Type B pancreatic cell (in vitro differentiated cells): ENCODE data around the gene PODXL. TPM values are rescaled to one million over a fixed set of nuclear protein-coding genes. Genes with fewer than 3 reads are reported as not detected.

Source experiments
- DNase-seq: peaks from one replicate; pipeline ENCODE4 v3.0.0; 2021; ENCODE audit warnings: mixed read lengths; ENCODE audit not compliant: unreplicated experiment; ENCODE audit errors: extremely low spot score
- H3K27ac Mint-ChIP-seq: 2 replicates; pipeline ENCODE4 v1.8.0; 2021; ENCODE audit warnings: mild to moderate bottlenecking, mixed read lengths
- H3K27me3 Mint-ChIP-seq: 2 replicates; pipeline ENCODE4 v1.8.0; 2021; ENCODE audit warnings: mixed read lengths
- H3K36me3 Mint-ChIP-seq: 2 replicates; pipeline ENCODE4 v1.8.0; 2021; ENCODE audit warnings: mixed read lengths
- H3K4me1 Mint-ChIP-seq: one replicate; pipeline ENCODE4 v1.8.0; 2021; ENCODE audit warnings: mixed read lengths; ENCODE audit not compliant: unreplicated experiment
- H3K4me3 Mint-ChIP-seq: 2 replicates; pipeline ENCODE4 v1.8.0; 2021; ENCODE audit warnings: mild to moderate bottlenecking, mixed read lengths
- H3K9me3 Mint-ChIP-seq: 2 replicates; pipeline ENCODE4 v1.8.0; 2021; ENCODE audit warnings: mixed read lengths
- long read RNA-seq: library from polyadenylated mRNA; unstranded; transcript quantifications from one replicate; pipeline ENCODE4 v2.0.0, GENCODE V29; 2020
- total RNA-seq: library from RNA; stranded (reverse); gene quantifications from 2 replicates; pipeline ENCODE4 v1.2.1, GENCODE V29; 2021; ENCODE audit warnings: low replicate concordance
- TF ChIP-seq, protein P1 (sequence below): fragments of 200-600 bp; sonication (generic); conservative IDR thresholded peaks from 2 replicates; pipeline ENCODE4 v1.5.0; 2021; ENCODE audit warnings: antibody characterized with exemption, mild to moderate bottlenecking

PODXL gene
- total RNA-seq, result 25.5 and 44.1 TPM in 2 replicates
- long read RNA-seq, partial matches to known transcripts, result 1 of 13 reads
- long read RNA-seq, other reads (novel, unspliced or antisense), result 12 of 13 reads

DNA sequence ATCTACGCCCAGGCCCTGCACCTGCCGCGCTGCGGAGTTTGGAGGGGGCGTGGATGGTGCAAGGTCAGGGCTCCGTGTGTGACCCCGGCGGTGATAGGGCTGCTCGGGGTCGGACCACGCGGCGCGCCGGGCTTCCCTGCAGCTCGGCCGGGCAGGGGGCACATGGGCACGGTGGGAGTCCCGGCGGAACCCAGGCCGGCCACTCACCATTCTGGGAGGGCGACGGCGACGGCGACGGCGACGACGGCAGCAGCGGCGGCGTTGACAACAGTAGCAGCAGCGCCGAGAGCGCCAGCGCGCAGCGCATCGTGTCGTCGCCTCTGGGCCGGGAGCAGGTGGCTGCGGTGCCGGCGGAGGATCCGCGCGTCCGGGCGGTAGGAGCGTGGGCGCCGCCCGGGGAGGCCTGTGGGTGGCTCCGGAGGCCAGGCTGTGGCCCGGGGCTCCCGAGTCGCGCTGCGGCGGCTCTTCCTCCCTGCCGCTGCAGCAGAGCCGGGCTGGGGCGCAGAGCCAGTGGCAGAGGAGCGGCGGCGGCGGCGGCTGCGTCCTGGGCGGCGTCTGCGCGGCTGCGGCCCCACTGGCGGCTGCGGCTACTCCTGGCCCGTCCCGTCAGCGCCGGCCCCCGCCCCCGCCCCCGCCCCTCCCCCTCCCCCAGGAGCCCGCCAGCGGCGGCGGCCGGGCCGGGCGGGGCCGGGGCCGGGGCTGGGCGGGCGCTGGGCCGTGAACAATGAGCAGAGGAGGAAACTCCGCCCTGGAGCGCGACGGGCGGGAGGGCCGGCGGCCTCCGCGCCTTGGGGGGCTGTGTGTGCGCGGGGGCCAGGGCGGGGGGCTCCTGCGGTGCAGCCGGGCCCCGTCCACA, at the start of gene PODXL:
Gene PODXL (minus strand): TSS at position 576 of the 856 bp plus-strand sequence. CDS start 269 bp downstream, at position 307.
- TF ChIP-seq, protein P1, sequence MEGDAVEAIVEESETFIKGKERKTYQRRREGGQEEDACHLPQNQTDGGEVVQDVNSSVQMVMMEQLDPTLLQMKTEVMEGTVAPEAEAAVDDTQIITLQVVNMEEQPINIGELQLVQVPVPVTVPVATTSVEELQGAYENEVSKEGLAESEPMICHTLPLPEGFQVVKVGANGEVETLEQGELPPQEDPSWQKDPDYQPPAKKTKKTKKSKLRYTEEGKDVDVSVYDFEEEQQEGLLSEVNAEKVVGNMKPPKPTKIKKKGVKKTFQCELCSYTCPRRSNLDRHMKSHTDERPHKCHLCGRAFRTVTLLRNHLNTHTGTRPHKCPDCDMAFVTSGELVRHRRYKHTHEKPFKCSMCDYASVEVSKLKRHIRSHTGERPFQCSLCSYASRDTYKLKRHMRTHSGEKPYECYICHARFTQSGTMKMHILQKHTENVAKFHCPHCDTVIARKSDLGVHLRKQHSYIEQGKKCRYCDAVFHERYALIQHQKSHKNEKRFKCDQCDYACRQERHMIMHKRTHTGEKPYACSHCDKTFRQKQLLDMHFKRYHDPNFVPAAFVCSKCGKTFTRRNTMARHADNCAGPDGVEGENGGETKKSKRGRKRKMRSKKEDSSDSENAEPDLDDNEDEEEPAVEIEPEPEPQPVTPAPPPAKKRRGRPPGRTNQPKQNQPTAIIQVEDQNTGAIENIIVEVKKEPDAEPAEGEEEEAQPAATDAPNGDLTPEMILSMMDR, result no peak
- Mint-ChIP-seq H3K4me3 (peak within 1 kb of the TSS; percentile 87), H3K36me3 (no peaks in the 10 kb centered on the region), H3K27ac (peak within 1 kb of the TSS; percentile 72), H3K4me1 (no peaks in the 10 kb centered on the region), H3K27me3 (peaks cover 67% of the 10 kb centered on the region), H3K9me3 (no peaks in the 10 kb centered on the region)
- peak; percentile 77 for DNase-seq

DNA sequence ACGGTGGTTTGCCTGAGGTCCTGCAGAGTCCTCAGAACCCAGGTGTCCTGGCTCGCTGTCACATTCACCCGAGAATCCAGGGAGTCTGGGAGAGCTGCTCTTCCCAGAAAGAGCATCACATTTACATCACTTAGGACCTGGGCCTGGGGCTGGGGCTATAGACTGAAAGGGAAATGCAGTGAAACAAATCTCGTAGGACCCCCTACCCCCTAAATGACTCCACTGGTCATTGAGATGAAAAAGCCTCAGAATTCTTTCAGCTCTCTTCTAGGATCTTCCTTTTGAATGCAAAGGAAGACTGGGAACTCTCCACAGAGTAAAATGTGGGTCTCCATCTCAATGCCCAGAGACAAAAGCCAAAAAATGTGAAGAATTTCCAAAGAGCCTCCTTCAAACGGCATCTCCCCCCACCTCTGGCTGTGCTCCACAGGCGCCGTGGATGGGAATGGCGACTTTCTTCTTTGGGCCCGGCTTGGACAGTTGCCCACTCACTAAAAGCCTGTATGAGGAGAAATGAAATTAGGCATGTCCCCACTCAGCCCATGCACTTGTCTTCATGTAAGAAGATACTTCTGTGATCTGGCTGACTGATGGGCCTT, 49.0 kb upstream of the PODXL start:
- TF ChIP-seq, protein P1, result no peak
- no peaks in the 10 kb centered on the region for H3K9me3 Mint-ChIP-seq
- no peak overlapping the region for H3K4me3 Mint-ChIP-seq
- peaks cover 35% of the 10 kb centered on the region for H3K4me1 Mint-ChIP-seq
- no peak for DNase-seq
- peaks cover 49% of the 10 kb centered on the region for H3K27me3 Mint-ChIP-seq
- no peaks in the 10 kb centered on the region for H3K36me3 Mint-ChIP-seq
- no peak overlapping the region for H3K27ac Mint-ChIP-seq

DNA sequence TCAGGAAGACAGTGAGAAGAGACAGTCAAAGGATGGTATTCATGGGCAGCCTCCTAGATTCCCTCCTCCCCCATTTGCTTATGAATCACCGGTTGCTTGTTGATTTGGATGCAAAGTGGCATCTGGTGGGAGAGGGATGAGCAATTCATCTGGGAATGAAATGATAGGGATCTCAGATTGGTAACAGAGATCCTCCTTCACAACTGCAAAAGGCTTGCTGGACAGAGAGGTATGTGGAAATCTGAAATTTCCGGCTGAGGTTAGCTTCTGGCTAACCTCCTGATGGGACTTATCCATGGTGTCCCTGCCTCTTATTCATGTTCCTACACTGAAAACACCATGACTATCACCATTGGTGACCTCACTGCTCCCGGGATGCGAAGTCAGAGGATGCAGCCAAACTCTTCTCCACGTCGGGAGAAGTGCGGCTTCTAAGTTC, 48.4 kb upstream of the PODXL start:
- Mint-ChIP-seq H3K36me3 (no peaks in the 10 kb centered on the region), H3K9me3 (no peaks in the 10 kb centered on the region), H3K4me1 (peaks cover 38% of the 10 kb centered on the region), H3K4me3 (no peak overlapping the region), H3K27ac (no peak overlapping the region), H3K27me3 (peaks cover 49% of the 10 kb centered on the region)
- DNase-seq, result no peak
- TF ChIP-seq, protein P1, result no peak

DNA sequence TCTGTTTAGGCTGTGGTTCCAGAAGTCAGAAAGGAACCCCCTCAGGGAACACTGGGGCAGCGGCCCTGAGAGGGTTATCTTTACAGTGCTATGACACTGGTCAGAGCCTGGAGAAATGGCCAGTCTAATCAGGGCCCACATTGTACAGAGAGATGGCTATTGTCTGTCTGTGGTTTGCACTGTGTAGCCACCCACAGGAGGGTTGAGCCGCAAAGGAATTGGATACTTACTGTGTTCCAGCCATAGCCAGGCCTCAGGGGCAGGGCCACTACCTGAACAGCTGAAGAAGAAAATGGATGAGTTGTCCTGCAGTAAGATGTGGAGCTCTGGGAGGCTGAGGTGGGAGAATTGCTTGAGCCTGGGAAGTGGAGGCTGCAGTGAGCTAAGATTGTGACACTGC, 47.5 kb upstream of the PODXL start:
- no peak for DNase-seq
- Mint-ChIP-seq H3K36me3 (no peaks in the 10 kb centered on the region), H3K4me1 (peaks cover 35% of the 10 kb centered on the region), H3K4me3 (no peak overlapping the region), H3K27ac (no peak overlapping the region), H3K27me3 (peaks cover 49% of the 10 kb centered on the region), H3K9me3 (no peaks in the 10 kb centered on the region)
- TF ChIP-seq, protein P1, result no peak

DNA sequence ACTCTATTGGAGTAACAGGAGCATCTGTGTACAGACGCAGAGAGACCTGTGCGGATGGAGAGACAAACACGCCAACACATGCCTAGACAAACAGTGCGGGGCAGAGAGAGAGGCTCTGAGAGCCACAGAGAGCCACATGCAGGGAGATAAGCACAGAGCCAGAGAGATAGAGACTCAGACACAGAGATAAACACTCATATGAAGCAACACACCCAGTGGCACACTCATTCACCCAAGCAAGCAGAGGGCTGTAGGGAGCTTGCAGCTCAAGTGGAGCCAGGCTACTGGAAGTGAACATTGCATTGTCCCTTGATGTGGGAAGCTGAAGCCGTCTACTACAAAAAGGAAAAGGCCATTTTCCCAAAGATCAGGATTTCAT, 46.6 kb upstream of the PODXL start:
- no peaks in the 10 kb centered on the region for H3K36me3 Mint-ChIP-seq
- H3K27me3 Mint-ChIP-seq, result peaks cover 47% of the 10 kb centered on the region
- TF ChIP-seq, protein P1, result no peak
- no peak overlapping the region for H3K4me3 Mint-ChIP-seq
- no peaks in the 10 kb centered on the region for H3K9me3 Mint-ChIP-seq
- H3K4me1 Mint-ChIP-seq, result peaks cover 31% of the 10 kb centered on the region
- no peak overlapping the region for H3K27ac Mint-ChIP-seq
- DNase-seq, result no peak
